K562 (cell line): Measurements from ENCODE around the gene TGFBR1. TPM values are rescaled to one million over a fixed set of nuclear protein-coding genes. Genes with fewer than 3 reads are reported as not detected.

Experiments used
- CREB3 ChIP-seq: fragments of 450-650 bp; conservative IDR thresholded peaks from 2 replicates; pipeline ENCODE4 v1.6.1; 2016; ENCODE audit warnings: missing genetic modification characterization, low read depth, mild to moderate bottlenecking, missing compliant biosample characterization, moderate library complexity
- CXXC5 ChIP-seq: fragments of 250-450 bp; sonication (Bioruptor Pico); IDR thresholded peaks from 2 replicates; pipeline ENCODE4 v1.8.0; 2022; ENCODE audit warnings: inconsistent platforms, mild to moderate bottlenecking, moderate library complexity
- DMBX1 ChIP-seq: fragments of 250-450 bp; sonication (Bioruptor Pico); IDR thresholded peaks from 2 replicates; pipeline ENCODE4 v1.8.0; 2022; ENCODE audit warnings: inconsistent platforms, mild to moderate bottlenecking, moderate library complexity, borderline replicate concordance
- DPF2 ChIP-seq: fragments of 450-650 bp; IDR thresholded peaks from 2 replicates; pipeline ENCODE4 v1.6.1; 2016
- EHMT2 ChIP-seq: fragments of 450-650 bp; IDR thresholded peaks from 2 replicates; pipeline ENCODE4 v1.6.1; 2018; ENCODE audit warnings: antibody characterized with exemption
- FOSL1 ChIP-seq: fragments of 200-800 bp; sonication (Bioruptor generic); conservative IDR thresholded peaks from 2 replicates; pipeline ENCODE4 v1.6.1; 2016; ENCODE audit warnings: missing genetic modification characterization, missing compliant biosample characterization
- ILF3 ChIP-seq: fragments of 450-650 bp; IDR thresholded peaks from 2 replicates; pipeline ENCODE4 v1.6.1; 2018; ENCODE audit warnings: antibody characterized with exemption, mild to moderate bottlenecking, moderate library complexity, borderline replicate concordance
- JUND ChIP-seq, 2 experiments: IDR thresholded peaks; 2 replicates in 1 of 2; 3 replicates in 1 of 2; pipeline ENCODE4 v1.6.1; 2011; ENCODE audit warnings: borderline replicate concordance in 2 of 2, low read depth in 2 of 2, low read length in 2 of 2, improper control_type of control experiment in 1 of 2, missing biosample characterization in 1 of 2, missing genetic modification characterization in 1 of 2, missing genetic modification reagents in 1 of 2
- NR2C2 ChIP-seq, 2 experiments: fragments of 200-800 bp in 1 of 2; sonication (Bioruptor generic) in 1 of 2; sonication (generic) in 1 of 2; formaldehyde crosslinking in 1 of 2; IDR thresholded peaks; 2 replicates each; pipeline versions ENCODE4 v1.6.1 to v1.8.0; 2016 to 2022; ENCODE audit warnings: mild to moderate bottlenecking in 1 of 2, missing compliant biosample characterization in 1 of 2, missing genetic modification characterization in 1 of 2, missing genetic modification reagents in 1 of 2
- POLR2AphosphoS5 ChIP-seq: IDR thresholded peaks from 2 replicates; pipeline ENCODE4 v1.6.1; 2011; ENCODE audit warnings: mild to moderate bottlenecking, low read depth, low read length, moderate library complexity; ENCODE audit not compliant: control insufficient read depth, insufficient read depth
- SMAD4 ChIP-seq: fragments of 250-450 bp; sonication (Bioruptor Pico); conservative IDR thresholded peaks from 2 replicates; pipeline ENCODE4 v1.8.0; 2021; ENCODE audit warnings: inconsistent platforms, mild to moderate bottlenecking, moderate library complexity
- TEAD4 ChIP-seq, 2 experiments: sonication (generic) in 1 of 2; formaldehyde crosslinking in 1 of 2; IDR thresholded peaks; 2 replicates each; pipeline versions ENCODE4 v1.6.1 to v1.8.0; 2012 to 2022; ENCODE audit warnings: borderline replicate concordance in 1 of 2, inconsistent platforms in 1 of 2, low read length in 1 of 2, mild to moderate bottlenecking in 1 of 2, missing genetic modification reagents in 1 of 2
- ZBTB17 ChIP-seq: fragments of 450-650 bp; formaldehyde crosslinking; IDR thresholded peaks from 2 replicates; pipeline ENCODE4 v1.4.0; 2020; ENCODE audit warnings: mild to moderate bottlenecking
- ZEB2 ChIP-seq: fragments of 450-650 bp; IDR thresholded peaks from 2 replicates; pipeline ENCODE4 v1.6.1; 2016
- ZKSCAN1 ChIP-seq: fragments of 150-350 bp; IDR thresholded peaks from 2 replicates; pipeline ENCODE4 v1.6.1; 2016; ENCODE audit warnings: low read depth, low read length
- ZNF175 ChIP-seq: fragments of 200-800 bp; sonication (Bioruptor generic); IDR thresholded peaks from 2 replicates; pipeline ENCODE4 v1.6.1; 2016; ENCODE audit warnings: low read depth, mild to moderate bottlenecking, missing genetic modification characterization, missing compliant biosample characterization
- ZNF311 ChIP-seq: fragments of 250-450 bp; sonication (Bioruptor Pico); IDR thresholded peaks from 2 replicates; pipeline ENCODE4 v1.4.0; 2020; ENCODE audit warnings: mild to moderate bottlenecking, moderate library complexity
- ZNF449 ChIP-seq: fragments of 250-450 bp; sonication (Bioruptor Pico); IDR thresholded peaks from 2 replicates; pipeline ENCODE4 v1.8.0; 2022; ENCODE audit warnings: moderate library complexity, mild to moderate bottlenecking, inconsistent platforms
- ZNF644 ChIP-seq: fragments of 200-800 bp; sonication (Bioruptor generic); IDR thresholded peaks from 2 replicates; pipeline ENCODE4 v1.6.1; 2016; ENCODE audit warnings: low read depth, missing genetic modification characterization, missing compliant biosample characterization
- polyA plus RNA-seq, 8 experiments: library from polyadenylated mRNA; depleted of rRNA in 4 of 8; stranded (reverse) in 5 of 8; unstranded in 3 of 8; fragments of >200 nt; fragmentation: Nextera tagmentation in 2 of 8; fragmentation: Illumina TruSeq in 1 of 8; extraction: Ambion mirVana in 2 of 8; extraction: Trizol in 1 of 8; gene quantifications; 2 replicates each; pipeline versions ENCODE4 v1.2.1 to v1.2.3, GENCODE V29; 2011 to 2014; ENCODE audit warnings: inconsistent platforms in 1 of 8, missing spikeins in 1 of 8
- total RNA-seq, 7 experiments: library from RNA; depleted of rRNA in 6 of 7; stranded (reverse); fragments of >200 nt in 6 of 7; fragmentation: Illumina TruSeq in 2 of 7; extraction: Trizol in 2 of 7; gene quantifications; 2 replicates each; pipeline versions ENCODE4 v1.2.1 to v1.2.3, GENCODE V29; 2011 to 2021; ENCODE audit warnings: low replicate concordance in 1 of 7
- TF ChIP-seq, protein P1 (sequence below): sonication (generic); formaldehyde crosslinking; IDR thresholded peaks from 2 replicates; pipeline ENCODE4 v1.9.0; 2022; ENCODE audit warnings: mild to moderate bottlenecking, missing genetic modification reagents
- TF ChIP-seq, protein P2 (sequence below): fragments of 200-800 bp; sonication (Bioruptor generic); IDR thresholded peaks from 2 replicates; pipeline ENCODE4 v1.6.1; 2017; ENCODE audit warnings: missing genetic modification characterization, missing compliant biosample characterization

The TGFBR1 gene
- total and polyA plus RNA-seq, 9 of the 15 experiments (the other 6 are each of a cell fraction or from before 2014, with no cell fraction given), result 15.5 to 62.4 (median 42.7) TPM

DNA sequence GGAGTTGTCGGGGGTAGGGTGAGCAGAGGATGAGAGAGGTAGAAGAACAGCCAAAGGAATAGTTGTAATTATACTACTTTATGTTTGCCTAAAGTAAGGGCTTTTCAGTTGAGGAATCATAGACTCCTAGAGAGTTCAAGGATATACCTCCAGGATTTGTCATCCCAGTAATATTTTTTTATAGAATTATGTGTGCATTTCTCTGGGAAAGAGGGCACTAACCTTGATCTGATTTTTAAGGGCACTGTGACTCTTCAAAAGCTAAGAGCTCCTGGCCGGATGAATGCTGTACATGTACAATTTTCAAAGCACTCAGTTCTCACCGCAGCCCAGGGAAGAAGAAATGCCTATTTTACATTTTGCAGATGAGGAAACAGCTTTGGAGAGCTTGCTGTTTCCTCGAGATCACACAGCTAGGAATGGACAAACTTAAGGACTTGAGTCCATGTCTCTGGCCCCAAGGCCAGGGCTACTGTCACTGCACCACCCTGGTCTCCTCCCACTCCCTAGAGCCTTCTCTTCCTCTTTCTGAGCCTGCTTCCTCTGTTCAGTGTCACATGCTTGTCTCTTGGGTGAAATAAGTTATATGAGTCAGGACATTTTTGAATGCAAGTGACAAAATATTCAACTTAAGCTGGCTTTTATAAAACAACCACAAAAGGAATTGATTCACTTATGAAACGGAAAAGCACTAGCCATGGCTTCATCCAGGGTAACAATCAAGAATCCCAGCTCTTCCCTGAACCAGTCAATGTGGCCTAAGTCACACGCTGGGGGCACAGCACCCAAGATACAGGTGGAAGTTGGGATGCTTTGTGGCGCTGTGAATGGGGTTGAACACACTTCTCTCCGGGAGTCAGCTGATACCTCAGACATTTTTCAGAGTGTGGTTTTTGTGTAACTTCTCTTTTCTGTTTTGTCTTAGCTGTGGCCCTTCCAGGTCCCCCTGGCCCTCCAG is 45.7 kb upstream of the TGFBR1 start (continued):
- TF ChIP-seq TEAD4 (IDR thresholded peaks at IDR 0.05; ENCODE audit: low read length) (peak; percentile 36; the same call in 1 of the 2 replicates), TEAD4 (CRISPR knock-in tag; IDR thresholded peaks at IDR 0.05; ENCODE audit: borderline replicate concordance) (no peak), CREB3 (tag) (peak; percentile 57), POLR2AphosphoS5 (no peak), DMBX1 (CRISPR knock-in tag) (peak; percentile 84; the same call in 1 of the 2 replicates), ZNF449 (CRISPR knock-in tag) (peak; percentile 65), ILF3 (no peak), SMAD4 (peak; percentile 79; the same call in 1 of the 2 replicates), JUND (IDR thresholded peaks at IDR 0.05; ENCODE audit: borderline replicate concordance, low read depth, low read length) (no peak; the same call in 1 of the 2 replicates), JUND (tag; IDR thresholded peaks at IDR 0.05; ENCODE audit: borderline replicate concordance, low read depth, low read length) (peak; percentile 65; the same call in 2 of the 3 replicates), CXXC5 (CRISPR knock-in tag) (peak; percentile 60), NR2C2 (CRISPR knock-in tag; IDR thresholded peaks at IDR 0.05) (no peak), NR2C2 (tag; IDR thresholded peaks at IDR 0.05) (peak; percentile 53), DPF2 (peak; percentile 42; the same call in 1 of the 2 replicates), ZKSCAN1 (no peak), ZBTB17 (peak; percentile 29; the same call in 1 of the 2 replicates), ZNF311 (peak; percentile 82), FOSL1 (tag) (0 out of 2 replicates have a peak, but pooled peaks have one; percentile 32), ZEB2 (no peak), ZNF175 (CRISPR knock-in tag) (peak; percentile 82), EHMT2 (peak; percentile 36; the same call in 1 of the 2 replicates), ZNF644 (tag) (peak; percentile 41; the same call in 1 of the 2 replicates)
- TF ChIP-seq, protein P1, sequence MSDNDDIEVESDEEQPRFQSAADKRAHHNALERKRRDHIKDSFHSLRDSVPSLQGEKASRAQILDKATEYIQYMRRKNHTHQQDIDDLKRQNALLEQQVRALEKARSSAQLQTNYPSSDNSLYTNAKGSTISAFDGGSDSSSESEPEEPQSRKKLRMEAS (CRISPR knock-in tag), result peak; percentile 23; the same call in 1 of the 2 replicates
- TF ChIP-seq, protein P2, sequence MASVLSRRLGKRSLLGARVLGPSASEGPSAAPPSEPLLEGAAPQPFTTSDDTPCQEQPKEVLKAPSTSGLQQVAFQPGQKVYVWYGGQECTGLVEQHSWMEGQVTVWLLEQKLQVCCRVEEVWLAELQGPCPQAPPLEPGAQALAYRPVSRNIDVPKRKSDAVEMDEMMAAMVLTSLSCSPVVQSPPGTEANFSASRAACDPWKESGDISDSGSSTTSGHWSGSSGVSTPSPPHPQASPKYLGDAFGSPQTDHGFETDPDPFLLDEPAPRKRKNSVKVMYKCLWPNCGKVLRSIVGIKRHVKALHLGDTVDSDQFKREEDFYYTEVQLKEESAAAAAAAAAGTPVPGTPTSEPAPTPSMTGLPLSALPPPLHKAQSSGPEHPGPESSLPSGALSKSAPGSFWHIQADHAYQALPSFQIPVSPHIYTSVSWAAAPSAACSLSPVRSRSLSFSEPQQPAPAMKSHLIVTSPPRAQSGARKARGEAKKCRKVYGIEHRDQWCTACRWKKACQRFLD (CRISPR knock-in tag), result peak; percentile 94
